IMR-90 (cell line): Measurements from ENCODE around the gene CDH23. TPM values are rescaled to one million over a fixed set of nuclear protein-coding genes. Genes with fewer than 3 reads are reported as not detected.

Experiments used
- ATAC-seq: fragments of 200-7000 bp; cut with Tn5 transposase; 2 replicates; pipeline ENCODE4 v1.9.1; 2020; ENCODE audit warnings: low read depth, mild to moderate bottlenecking, moderate library complexity
- BruUV-seq: library from RNA; stranded (reverse); fragments of 400-500 nt; replicated peaks from 2 replicates; lab custom pipeline; 2021; lab: Mats Ljungman, UMichigan
- CTCF ChIA-PET: fragments of 300-600 bp; formaldehyde crosslinking; extraction: SDS; loops from one replicate; lab custom pipeline; 2021; ENCODE audit warnings: antibody characterized with exemption; lab: Yijun Ruan, JAX
- POLR2A ChIA-PET: fragments of 300-600 bp; sonication (Branson Sonifier 250); formaldehyde crosslinking; loops from one replicate; lab custom pipeline; 2022; ENCODE audit warnings: antibody characterized with exemption; ENCODE audit not compliant: unreplicated experiment; lab: Charles Lee
- DNase-seq: peaks from one replicate; pipeline ENCODE4 v3.0.0; 2013
- H2AFZ ChIP-seq: replicated peaks from 2 replicates; pipeline ENCODE3; 2013; ENCODE audit warnings: low read length, mild to moderate bottlenecking; ENCODE audit not compliant: poor library complexity
- H2AK5ac ChIP-seq: 2 replicates; pipeline ENCODE4 v1.6.1; 2013; ENCODE audit warnings: low read depth, low read length, inconsistent platforms
- H2AK9ac ChIP-seq: replicated peaks from 2 replicates; pipeline ENCODE3; 2013; ENCODE audit warnings: mild to moderate bottlenecking, low read depth, low read length, moderate library complexity; ENCODE audit not compliant: poor library complexity
- H2BK120ac ChIP-seq: 2 replicates; pipeline ENCODE4 v1.6.1; 2013; ENCODE audit warnings: low read depth, low read length, inconsistent platforms
- H2BK15ac ChIP-seq: 3 replicates; pipeline ENCODE4 v1.6.1; 2013; ENCODE audit warnings: low read depth, low read length, inconsistent platforms
- H2BK20ac ChIP-seq: 2 replicates; pipeline ENCODE4 v1.6.1; 2013; ENCODE audit warnings: low read depth, mild to moderate bottlenecking, inconsistent platforms, low read length, moderate library complexity
- H2BK5ac ChIP-seq: 2 replicates; pipeline ENCODE4 v1.6.1; 2013; ENCODE audit warnings: mild to moderate bottlenecking, low read depth, low read length, inconsistent platforms; ENCODE audit not compliant: poor library complexity, severe bottlenecking
- H3K14ac ChIP-seq: replicated peaks from 2 replicates; pipeline ENCODE4 v1.6.1; 2013; ENCODE audit warnings: low read depth, low read length, inconsistent platforms
- H3K18ac ChIP-seq: 2 replicates; pipeline ENCODE4 v1.6.1; 2013; ENCODE audit warnings: low read depth, low read length, control low read depth
- H3K23ac ChIP-seq: 2 replicates; pipeline ENCODE4 v1.6.1; 2013; ENCODE audit warnings: low read depth, low read length, inconsistent platforms
- H3K27ac ChIP-seq: 2 replicates; pipeline ENCODE4 v1.5.1; 2013; ENCODE audit warnings: mild to moderate bottlenecking, control low read depth, low read length; ENCODE audit not compliant: insufficient read depth
- H3K27me3 ChIP-seq: 2 replicates; pipeline ENCODE4 v1.6.1; 2013; ENCODE audit warnings: low read length; ENCODE audit not compliant: control insufficient read depth, insufficient read depth
- H3K36me3 ChIP-seq: 2 replicates; pipeline ENCODE4 v1.6.1; 2013; ENCODE audit warnings: low read length, mixed read lengths; ENCODE audit not compliant: control insufficient read depth, insufficient read depth
- H3K4ac ChIP-seq: 2 replicates; pipeline ENCODE4 v1.6.1; 2013; ENCODE audit warnings: low read depth, low read length, inconsistent platforms
- H3K4me1 ChIP-seq: 2 replicates; pipeline ENCODE4 v1.6.1; 2013; ENCODE audit warnings: low read length, mixed read lengths; ENCODE audit not compliant: control insufficient read depth, insufficient read depth
- H3K4me2 ChIP-seq: 2 replicates; pipeline ENCODE4 v1.6.1; 2013; ENCODE audit warnings: low read depth, mild to moderate bottlenecking, control low read depth, low read length, moderate library complexity
- H3K4me3 ChIP-seq: 2 replicates; pipeline ENCODE4 v1.5.1; 2013; ENCODE audit warnings: low read depth, mild to moderate bottlenecking, control low read depth, low read length, moderate library complexity; ENCODE audit not compliant: insufficient read depth
- H3K56ac ChIP-seq: 2 replicates; pipeline ENCODE4 v1.6.1; 2013; ENCODE audit warnings: low read length, inconsistent platforms; ENCODE audit not compliant: insufficient read depth; ENCODE audit errors: extremely low read depth
- H3K79me1 ChIP-seq, 2 experiments: 2 replicates each; pipeline ENCODE4 v1.6.1; 2013; ENCODE audit warnings: low read length in 2 of 2, inconsistent platforms in 1 of 2, low read depth in 1 of 2
- H3K9ac ChIP-seq: 2 replicates; pipeline ENCODE4 v1.6.1; 2013; ENCODE audit warnings: low read depth, low read length, control low read depth
- H3K9me1 ChIP-seq: 2 replicates; pipeline ENCODE4 v1.6.1; 2013; ENCODE audit warnings: low read length, inconsistent platforms; ENCODE audit not compliant: insufficient read depth
- H3K9me3 ChIP-seq: 2 replicates; pipeline ENCODE4 v1.6.1; 2013; ENCODE audit warnings: low read length; ENCODE audit not compliant: control insufficient read depth, insufficient read depth
- H4K20me1 ChIP-seq: 2 replicates; pipeline ENCODE4 v1.6.1; 2013; ENCODE audit warnings: low read length, inconsistent platforms; ENCODE audit not compliant: insufficient read depth
- H4K5ac ChIP-seq: 2 replicates; pipeline ENCODE4 v1.6.1; 2013; ENCODE audit warnings: mild to moderate bottlenecking, low read depth, low read length, control low read depth
- H4K8ac ChIP-seq, 2 experiments: 2 replicates each; pipeline ENCODE4 v1.6.1; 2013; ENCODE audit warnings: low read depth in 2 of 2, low read length in 2 of 2, control low read depth in 1 of 2, inconsistent platforms in 1 of 2
- H4K91ac ChIP-seq: 2 replicates; pipeline ENCODE4 v1.6.1; 2013; ENCODE audit warnings: low read depth, low read length, inconsistent platforms; ENCODE audit not compliant: insufficient read depth
- BHLHE40 ChIP-seq: fragments of 150-350 bp; IDR thresholded peaks from 2 replicates; pipeline ENCODE4 v1.6.1; 2016; ENCODE audit warnings: mild to moderate bottlenecking, low read depth, low read length
- CEBPB ChIP-seq: IDR thresholded peaks from 2 replicates; pipeline ENCODE4 v1.6.1; 2012; ENCODE audit warnings: low read depth, low read length, improper control_type of control experiment
- CHD1 ChIP-seq: IDR thresholded peaks from 2 replicates; pipeline ENCODE4 v1.6.1; 2012; ENCODE audit warnings: low read depth, low read length, improper control_type of control experiment
- CTCF ChIP-seq: conservative IDR thresholded peaks from 2 replicates; pipeline ENCODE4 v1.5.1; 2012; ENCODE audit warnings: mild to moderate bottlenecking, low read depth, low read length, improper control_type of control experiment
- ELK1 ChIP-seq: fragments of 150-350 bp; IDR thresholded peaks from 2 replicates; pipeline ENCODE4 v1.6.1; 2016; ENCODE audit warnings: low read depth, mild to moderate bottlenecking, low read length, moderate library complexity, borderline replicate concordance
- FOS ChIP-seq: fragments of 150-350 bp; IDR thresholded peaks from 2 replicates; pipeline ENCODE4 v1.6.1; 2016; ENCODE audit warnings: low read depth, low read length
- MAFK ChIP-seq: IDR thresholded peaks from 2 replicates; pipeline ENCODE4 v1.6.1; 2012; ENCODE audit warnings: low read depth, low read length, improper control_type of control experiment
- MAZ ChIP-seq: IDR thresholded peaks from 2 replicates; pipeline ENCODE4 v1.6.1; 2012; ENCODE audit warnings: low read depth, mild to moderate bottlenecking, low read length, improper control_type of control experiment, moderate library complexity, borderline replicate concordance
- POLR2A ChIP-seq: IDR thresholded peaks from 2 replicates; pipeline ENCODE4 v1.6.1; 2012; ENCODE audit warnings: mild to moderate bottlenecking, low read depth, low read length
- RAD21 ChIP-seq: IDR thresholded peaks from 2 replicates; pipeline ENCODE4 v1.6.1; 2012; ENCODE audit warnings: low read length, improper control_type of control experiment
- RCOR1 ChIP-seq: IDR thresholded peaks from 2 replicates; pipeline ENCODE4 v1.6.1; 2012; ENCODE audit warnings: mild to moderate bottlenecking, low read length, improper control_type of control experiment; ENCODE audit not compliant: insufficient replicate concordance
- RFX5 ChIP-seq: IDR thresholded peaks from 2 replicates; pipeline ENCODE4 v1.8.0; 2012; ENCODE audit warnings: low read depth, mild to moderate bottlenecking, low read length, moderate library complexity
- SMC3 ChIP-seq: fragments of 150-350 bp; IDR thresholded peaks from 2 replicates; pipeline ENCODE4 v1.6.1; 2016; ENCODE audit warnings: low read depth, mild to moderate bottlenecking, antibody characterized with exemption, low read length, moderate library complexity
- WGBS, 2 experiments: methylation state at CpG; one replicate each; pipeline versions ENCODE4 v1.1.5 to v1.1.7; 2013; ENCODE audit warnings: missing lambda C conversion rate in 2 of 2; ENCODE audit not compliant: insufficient read length in 1 of 2; ENCODE audit errors: extremely low coverage in 2 of 2; 5-methylcytosine and 5-hydroxymethylcytosine counted together
- dilution Hi-C: fragments of 300-500 bp; cut with HindIII; formaldehyde crosslinking; loops from one replicate; pipeline ENCODE4 v1.14.3; 2018; ENCODE audit warnings: low sequenced_read_pairs; ENCODE audit not compliant: unreplicated experiment
- in situ Hi-C: fragments of 300-500 bp; cut with MboI; formaldehyde crosslinking; loops from 3 replicates; pipeline ENCODE4 v1.14.3; 2019; ENCODE audit warnings: low sequenced_read_pairs, inconsistent platforms, mixed read lengths
- intact Hi-C: fragments of 100-400 bp; cut with micrococcal nuclease; formaldehyde crosslinking; loops from 2 replicates; pipeline ENCODE4 v1.10.0; 2022
- polyA plus RNA-seq, 3 experiments: library from polyadenylated mRNA; depleted of rRNA; stranded (reverse); fragments of >200 nt; gene quantifications; 2 replicates each; pipeline ENCODE4 v1.2.3, GENCODE V29; 2012; ENCODE audit warnings: low replicate concordance in 1 of 3
- total RNA-seq: library from RNA; depleted of rRNA; stranded (reverse); fragments of >200 nt; gene quantifications from 2 replicates; pipeline ENCODE4 v1.2.3, GENCODE V29; 2012

Gene CDH23
- total and polyA plus RNA-seq, 2 of the 4 experiments (the other 2 are of a cell fraction): under 0.01 to 0.03 TPM

GRCh38 chr10:71663311-71663710 lies 266.6 kb downstream of the CDH23 start:
- H4K91ac ChIP-seq: no peak overlapping the region
- CTCF ChIA-PET: no interaction called here
- no TSS peak for BruUV-seq

More at GRCh38 chr10:71663311-71663710, 266.6 kb downstream of the CDH23 start:
- intact Hi-C loops: no loop called here
- H3K27ac ChIP-seq: no peak overlapping the region
- H2BK15ac ChIP-seq: no peak overlapping the region
- no peaks in the 10 kb centered on the region for H4K20me1 ChIP-seq
- H2BK20ac ChIP-seq: no peak overlapping the region
- no peak for DNase-seq
- no peak overlapping the region for H2BK120ac ChIP-seq
- no peak overlapping the region for H3K4me2 ChIP-seq
- no peak for ATAC-seq
- dilution Hi-C loops: no loop called here
- TF ChIP-seq RFX5 (no peak), MAFK (no peak), CTCF (no peak), POLR2A (no peak), MAZ (no peak), RAD21 (no peak), BHLHE40 (no peak), SMC3 (no peak), ELK1 (no peak), CHD1 (no peak), CEBPB (no peak), RCOR1 (no peak), FOS (no peak)
- no peak overlapping the region for H3K18ac ChIP-seq
- no peak overlapping the region for H3K23ac ChIP-seq
- H3K4me1 ChIP-seq: no peaks in the 10 kb centered on the region
- WGBS, 2 experiments: 84% methylated on average over 4 of the region's 7 CpGs; no CpG with 5 or more reads in 1 of the 2 experiments
- H3K4me3 ChIP-seq: no peak overlapping the region
- H4K8ac ChIP-seq: no peak overlapping the region
- no peak overlapping the region for H2AK9ac ChIP-seq
- H3K36me3 ChIP-seq: no peaks in the 10 kb centered on the region
- H3K9me3 ChIP-seq: no peaks in the 10 kb centered on the region
- H2BK5ac ChIP-seq: no peak overlapping the region
- no peak overlapping the region for H2AFZ ChIP-seq
- no peak overlapping the region for H3K14ac ChIP-seq
- peaks cover 48% of the 10 kb centered on the region for H3K27me3 ChIP-seq
- in situ Hi-C loops: no loop called here
- no peaks in the 10 kb centered on the region for H3K9me1 ChIP-seq
- no peak overlapping the region for H2AK5ac ChIP-seq
- H3K9ac ChIP-seq: no peak overlapping the region
- POLR2A ChIA-PET: no interaction called here
- H3K79me1 ChIP-seq: no peaks in the 10 kb centered on the region
- no peak overlapping the region for H3K56ac ChIP-seq
- H3K4ac ChIP-seq: no peak overlapping the region
- no peak overlapping the region for H4K5ac ChIP-seq
